ENCODE results near the gene CARS2. TPM values are rescaled to one million over a fixed set of nuclear protein-coding genes. Genes with fewer than 3 reads are reported as not detected.

CARS2 gene
- total RNA-seq, 1 donor: 64.7 TPM

DNA sequence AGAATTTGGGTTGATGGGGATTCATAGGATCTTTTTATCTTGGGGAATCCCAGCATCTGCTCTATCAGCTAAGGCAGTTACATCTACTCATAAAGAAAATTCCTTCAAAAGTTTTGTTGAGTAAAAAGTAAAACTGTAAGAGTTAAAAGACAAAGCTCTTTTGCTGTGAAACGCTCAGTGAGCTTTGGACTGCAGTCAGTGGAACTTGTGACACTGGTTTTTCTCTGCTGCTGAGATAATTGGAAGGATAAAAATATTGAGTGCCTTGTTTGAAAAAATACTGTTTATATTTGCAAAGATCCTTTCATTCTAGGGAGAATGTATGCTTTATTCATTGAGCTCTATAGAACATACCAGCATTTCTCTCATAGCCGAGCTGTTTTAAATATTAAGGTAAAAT lies 85.3 kb downstream of the CARS2 start:
- TF ChIP-seq, protein P1, sequence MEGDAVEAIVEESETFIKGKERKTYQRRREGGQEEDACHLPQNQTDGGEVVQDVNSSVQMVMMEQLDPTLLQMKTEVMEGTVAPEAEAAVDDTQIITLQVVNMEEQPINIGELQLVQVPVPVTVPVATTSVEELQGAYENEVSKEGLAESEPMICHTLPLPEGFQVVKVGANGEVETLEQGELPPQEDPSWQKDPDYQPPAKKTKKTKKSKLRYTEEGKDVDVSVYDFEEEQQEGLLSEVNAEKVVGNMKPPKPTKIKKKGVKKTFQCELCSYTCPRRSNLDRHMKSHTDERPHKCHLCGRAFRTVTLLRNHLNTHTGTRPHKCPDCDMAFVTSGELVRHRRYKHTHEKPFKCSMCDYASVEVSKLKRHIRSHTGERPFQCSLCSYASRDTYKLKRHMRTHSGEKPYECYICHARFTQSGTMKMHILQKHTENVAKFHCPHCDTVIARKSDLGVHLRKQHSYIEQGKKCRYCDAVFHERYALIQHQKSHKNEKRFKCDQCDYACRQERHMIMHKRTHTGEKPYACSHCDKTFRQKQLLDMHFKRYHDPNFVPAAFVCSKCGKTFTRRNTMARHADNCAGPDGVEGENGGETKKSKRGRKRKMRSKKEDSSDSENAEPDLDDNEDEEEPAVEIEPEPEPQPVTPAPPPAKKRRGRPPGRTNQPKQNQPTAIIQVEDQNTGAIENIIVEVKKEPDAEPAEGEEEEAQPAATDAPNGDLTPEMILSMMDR (IDR thresholded peaks at IDR 0.05; ENCODE audit: insufficient read depth, low read length): no peak
- no peak overlapping the region for H3K4me3 ChIP-seq (ENCODE audit: low read depth, low read length)
- no peak for DNase-seq (ENCODE audit: low read depth)

DNA sequence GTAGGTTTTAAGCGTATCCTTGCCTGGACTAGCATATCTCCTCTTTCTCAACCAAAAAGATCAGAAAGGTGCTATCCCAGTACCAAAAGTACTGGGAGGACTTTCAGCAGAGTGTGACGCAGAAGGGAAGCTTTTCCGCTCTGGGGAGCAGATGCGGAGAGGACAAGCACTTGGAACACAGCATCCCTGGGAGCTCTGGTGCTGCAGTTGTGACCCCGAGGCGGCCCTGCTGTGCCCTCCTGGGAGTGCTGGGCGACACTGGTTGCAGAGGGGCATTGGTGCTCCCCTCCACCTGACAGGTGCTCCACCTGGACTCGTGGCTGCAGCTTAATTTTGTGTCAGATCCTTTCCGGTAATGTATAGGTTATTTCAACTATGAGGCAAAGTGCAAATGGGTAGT lies 87.1 kb downstream of the CARS2 start:
- H3K4me3 ChIP-seq (ENCODE audit: low read depth, low read length): no peak overlapping the region
- TF ChIP-seq, protein P1 (IDR thresholded peaks at IDR 0.05; ENCODE audit: insufficient read depth, low read length): no peak
- DNase-seq (ENCODE audit: low read depth): no peak

DNA sequence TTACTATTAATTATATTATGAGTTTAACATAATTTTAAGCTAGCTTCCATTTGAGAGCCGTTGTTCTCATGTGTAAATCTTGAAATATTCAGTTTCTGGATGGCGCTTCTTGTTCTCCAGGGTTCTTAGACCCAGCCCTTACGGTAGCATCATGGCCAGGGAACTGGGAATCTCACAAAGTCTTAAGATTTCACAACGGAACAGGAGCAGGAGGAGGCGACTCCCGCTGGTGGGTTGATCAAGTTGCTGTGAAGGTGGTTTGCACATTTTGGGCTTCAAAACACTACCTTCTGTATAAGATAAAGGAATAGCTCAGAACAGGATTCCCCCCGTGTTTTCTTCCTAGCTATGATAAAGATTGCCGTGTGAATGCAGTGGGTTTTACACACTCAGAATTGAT lies 87.7 kb downstream of the CARS2 start:
- no peak overlapping the region for H3K4me3 ChIP-seq (ENCODE audit: low read depth, low read length)
- TF ChIP-seq, protein P1 (IDR thresholded peaks at IDR 0.05; ENCODE audit: insufficient read depth, low read length): no peak
- DNase-seq (ENCODE audit: low read depth): no peak

DNA sequence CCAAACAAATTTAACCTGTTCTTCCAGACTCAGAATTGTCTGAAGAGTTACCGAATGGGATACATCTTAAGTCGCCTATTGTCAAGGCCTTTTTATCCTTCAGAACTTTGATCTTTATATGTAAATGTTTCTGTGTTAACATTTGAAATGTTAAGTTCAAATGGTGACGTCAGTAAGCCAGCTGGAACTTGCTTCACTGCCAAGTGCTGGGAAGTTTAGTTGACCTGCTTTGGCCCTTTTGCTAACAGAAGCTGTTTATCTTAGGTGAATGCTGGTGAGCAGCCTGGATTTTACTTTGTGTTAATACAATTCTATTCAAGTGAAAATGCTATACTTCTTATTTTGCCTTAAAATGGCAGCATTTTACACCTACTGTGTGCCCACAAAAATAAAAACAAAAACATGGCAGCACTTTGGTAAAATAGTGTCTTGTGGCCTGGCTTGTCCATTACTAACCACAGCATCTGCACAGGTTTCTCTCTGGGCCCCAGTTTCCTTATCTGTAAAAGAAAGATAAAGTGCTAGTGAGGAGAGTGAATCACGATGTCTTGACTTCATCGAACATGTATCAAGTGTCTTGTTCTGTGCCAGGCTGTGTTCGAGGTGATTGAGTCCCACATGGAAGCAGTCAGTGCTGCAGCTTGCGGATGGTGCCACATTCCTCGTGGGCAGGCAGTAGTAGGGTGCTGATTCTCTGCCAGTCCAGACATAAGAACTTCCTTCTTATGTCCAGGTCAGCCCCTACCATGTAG lies 88.4 kb downstream of the CARS2 start:
- TF ChIP-seq, protein P1 (IDR thresholded peaks at IDR 0.05; ENCODE audit: insufficient read depth, low read length): no peak
- H3K4me3 ChIP-seq (ENCODE audit: low read depth, low read length): peak overlapping the region; percentile 19
- DNase-seq (ENCODE audit: low read depth): peak; percentile 82

DNA sequence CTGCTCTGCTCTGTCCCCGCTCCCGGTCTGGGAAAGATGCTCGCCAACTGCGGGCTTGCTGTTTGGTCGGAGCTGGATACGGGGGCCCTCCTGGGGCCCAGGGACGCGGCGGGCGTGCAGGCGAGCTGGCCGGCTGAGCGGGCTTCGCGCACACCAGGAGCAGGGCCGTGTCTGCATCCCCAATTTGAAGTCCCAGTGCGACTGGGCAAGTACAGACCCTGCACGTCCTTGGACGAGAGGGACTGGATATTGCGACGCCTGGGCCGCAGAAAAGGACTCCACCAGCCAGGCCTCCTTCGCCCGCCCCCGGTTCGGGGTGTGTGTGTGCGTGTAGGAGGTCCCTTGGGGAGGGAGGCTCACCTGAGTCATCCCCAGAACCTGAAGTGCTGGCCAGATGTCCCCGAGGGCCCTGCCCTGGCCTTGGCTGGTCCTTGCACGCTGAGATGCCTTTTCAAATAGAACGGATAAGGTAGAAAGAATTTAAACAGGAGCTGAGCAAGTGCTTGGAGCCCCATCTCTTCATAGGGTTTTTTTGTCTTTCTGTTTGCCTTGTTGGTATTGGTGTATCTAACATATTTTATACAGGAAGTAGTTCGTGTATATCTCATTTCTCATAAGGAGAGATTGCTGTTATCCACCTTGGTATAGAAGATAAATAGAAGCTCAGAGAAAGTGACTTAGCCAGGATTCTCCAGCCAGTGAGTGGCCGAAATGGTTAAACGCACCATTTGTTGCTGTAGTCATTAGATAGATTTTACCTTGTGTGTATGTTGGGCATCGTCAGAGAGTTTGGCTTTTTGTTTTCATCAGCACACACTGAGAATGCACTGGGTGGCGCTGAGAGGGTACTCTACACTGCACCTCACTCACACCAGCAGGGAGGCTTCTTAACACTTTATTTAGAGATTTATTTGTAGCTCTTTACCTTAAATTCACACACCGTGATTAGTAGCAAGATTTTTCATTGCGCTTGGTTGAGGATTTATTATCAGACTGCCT lies 89.5 kb downstream of the CARS2 start:
- peak; percentile 67 for DNase-seq (ENCODE audit: low read depth)
- H3K4me3 ChIP-seq (ENCODE audit: low read depth, low read length): peak overlapping the region; percentile 83
- TF ChIP-seq, protein P1 (IDR thresholded peaks at IDR 0.05; ENCODE audit: insufficient read depth, low read length): peak; percentile 4

DNA sequence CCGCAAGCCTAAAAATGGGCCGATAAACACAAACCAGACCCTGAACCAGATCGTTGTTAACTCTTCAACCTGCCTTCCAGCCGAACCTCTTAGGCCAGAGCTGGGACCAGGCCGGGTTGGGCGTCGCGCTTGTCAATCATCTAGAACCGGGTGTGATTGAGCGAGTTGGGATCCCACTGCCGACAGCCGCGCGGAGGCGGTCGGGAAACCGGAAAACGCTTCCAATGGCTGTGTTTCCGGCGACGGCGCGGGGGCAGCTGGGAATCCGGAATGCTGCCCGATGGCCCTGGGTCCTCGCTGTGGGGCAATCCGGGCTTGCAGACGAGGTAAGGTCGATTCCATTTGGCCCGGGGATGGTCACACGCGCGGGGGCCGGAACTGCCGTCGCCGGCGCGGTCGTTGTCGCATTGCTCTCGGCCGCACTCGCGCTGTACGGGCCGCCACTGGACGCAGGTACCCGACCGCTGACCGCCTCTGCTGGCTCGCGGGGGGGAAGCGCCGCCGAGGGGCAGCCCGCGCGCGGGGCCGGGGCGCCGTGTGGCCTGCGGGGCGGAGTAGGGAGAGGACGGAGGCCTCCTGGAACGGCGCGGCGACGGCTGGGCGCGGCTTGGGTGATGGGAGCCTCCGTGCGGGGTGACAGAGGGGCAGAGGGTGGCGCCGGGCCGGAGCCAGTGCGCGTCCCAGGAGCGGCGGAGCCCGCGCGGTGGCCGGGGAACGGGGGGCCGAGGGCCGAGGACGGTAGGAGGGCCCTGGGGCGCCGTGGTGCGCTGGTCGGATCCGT lies 90.4 kb downstream of the CARS2 start, which contains the start of gene NAXD:
NAXD (plus strand) TSS at position 224 of the 781 bp plus-strand sequence; CDS start at position 281, 57 bp downstream.
- peak within 1 kb of the TSS; percentile 83 for H3K4me3 ChIP-seq (ENCODE audit: low read depth, low read length)
- TF ChIP-seq, protein P1 (IDR thresholded peaks at IDR 0.05; ENCODE audit: insufficient read depth, low read length): no peak
- DNase-seq (ENCODE audit: low read depth): peak; percentile 93

Measured in fibroblast of the aortic adventitia (primary cell).